HepG2 (cell line): Measurements from ENCODE around the gene CMIP. TPM values are rescaled to one million over a fixed set of nuclear protein-coding genes. Genes with fewer than 3 reads are reported as not detected.

Source experiments
- EHMT2 ChIP-seq: fragments of 200-600 bp; sonication (generic); IDR thresholded peaks from 2 replicates; pipeline ENCODE4 v1.7.0; 2017; ENCODE audit warnings: antibody characterized with exemption, low read depth, low read length, borderline replicate concordance
- EP300 ChIP-seq, 3 experiments: sonication (generic) in 1 of 3; formaldehyde crosslinking in 1 of 3; IDR thresholded peaks; 2 replicates each; pipeline versions ENCODE4 v1.5.1 to v1.6.1; 2011 to 2020; ENCODE audit warnings: low read depth in 2 of 3, low read length in 2 of 3, borderline replicate concordance in 1 of 3, improper control_type of control experiment in 1 of 3, mild to moderate bottlenecking in 1 of 3, missing genetic modification reagents in 1 of 3, moderate library complexity in 1 of 3
- HNRNPL ChIP-seq: fragments of 200-400 bp; formaldehyde crosslinking; IDR thresholded peaks from 2 replicates; pipeline ENCODE4 v1.6.1; 2017; ENCODE audit warnings: mild to moderate bottlenecking, low read depth, low read length
- KLF15 ChIP-seq: sonication (generic); formaldehyde crosslinking; IDR thresholded peaks from 2 replicates; pipeline ENCODE4 v1.8.1; 2023; ENCODE audit warnings: borderline replicate concordance, mild to moderate bottlenecking, inconsistent platforms, missing genetic modification reagents, mixed read lengths
- REL ChIP-seq: sonication (generic); formaldehyde crosslinking; conservative IDR thresholded peaks from 2 replicates; pipeline ENCODE4 v1.8.0; 2022; ENCODE audit warnings: mild to moderate bottlenecking, missing genetic modification reagents, moderate library complexity
- ZNF274 ChIP-seq: sonication (generic); formaldehyde crosslinking; IDR thresholded peaks from 2 replicates; pipeline ENCODE4 v1.5.1; 2020; ENCODE audit warnings: mild to moderate bottlenecking, missing genetic modification reagents
- ZNF333 ChIP-seq: sonication (generic); formaldehyde crosslinking; IDR thresholded peaks from 2 replicates; pipeline ENCODE4 v1.4.0; 2020; ENCODE audit warnings: mild to moderate bottlenecking, missing genetic modification reagents, borderline replicate concordance
- ZNF350 ChIP-seq: sonication (generic); formaldehyde crosslinking; IDR thresholded peaks from 2 replicates; pipeline ENCODE4 v1.4.0; 2020; ENCODE audit warnings: mild to moderate bottlenecking, low read depth, missing genetic modification reagents, borderline replicate concordance
- ZNF382 ChIP-seq: sonication (generic); formaldehyde crosslinking; IDR thresholded peaks from 2 replicates; pipeline ENCODE4 v1.5.0; 2020; ENCODE audit warnings: missing genetic modification reagents, mild to moderate bottlenecking, borderline replicate concordance
- ZNF605 ChIP-seq: sonication (generic); formaldehyde crosslinking; IDR thresholded peaks from 2 replicates; pipeline ENCODE4 v1.8.0; 2022; ENCODE audit warnings: mild to moderate bottlenecking, missing genetic modification reagents
- polyA plus RNA-seq, 8 experiments: library from polyadenylated mRNA; depleted of rRNA in 3 of 8; stranded (reverse) in 7 of 8; unstranded in 1 of 8; fragments of >200 nt; fragmentation: Illumina TruSeq in 4 of 8; extraction: Trizol in 4 of 8; gene quantifications; 2 replicates each; pipeline versions ENCODE4 v1.2.1 to v1.2.3, GENCODE V29; 2011 to 2016; ENCODE audit warnings: low read depth in 4 of 8, missing spikeins in 1 of 8, mixed read lengths in 1 of 8; ENCODE audit not compliant: insufficient read depth in 1 of 8
- total RNA-seq, 5 experiments: library from RNA; depleted of rRNA; stranded (reverse); fragments of >200 nt; fragmentation: Illumina TruSeq; extraction: Trizol; gene quantifications; 2 replicates each; pipeline ENCODE4 v1.2.3, GENCODE V29; 2016; ENCODE audit warnings: low read depth in 1 of 5
- TF ChIP-seq, protein P1 (sequence below): sonication (generic); formaldehyde crosslinking; IDR thresholded peaks from 2 replicates; pipeline ENCODE4 v1.9.0; 2021; ENCODE audit warnings: missing genetic modification reagents, borderline replicate concordance
- TF ChIP-seq, protein P2 (sequence below): sonication (generic); formaldehyde crosslinking; IDR thresholded peaks from 2 replicates; pipeline ENCODE4 v1.8.1; 2023; ENCODE audit warnings: mild to moderate bottlenecking, missing genetic modification reagents
- TF ChIP-seq, protein P3 (sequence below): sonication (generic); formaldehyde crosslinking; IDR thresholded peaks from 2 replicates; pipeline ENCODE4 v1.8.0; 2022; ENCODE audit warnings: mild to moderate bottlenecking, missing genetic modification reagents, moderate library complexity
- TF ChIP-seq, protein P4 (sequence below): sonication (generic); formaldehyde crosslinking; IDR thresholded peaks from 2 replicates; pipeline ENCODE4 v1.4.0; 2020; ENCODE audit warnings: missing genetic modification reagents; ENCODE audit errors: not compliant biosample characterization
- TF ChIP-seq, protein P5 (sequence below): sonication (generic); formaldehyde crosslinking; IDR thresholded peaks from 2 replicates; pipeline ENCODE4 v1.4.0; 2020; ENCODE audit warnings: missing genetic modification reagents, borderline replicate concordance
- TF ChIP-seq, protein P6 (sequence below): sonication (generic); formaldehyde crosslinking; IDR thresholded peaks from 2 replicates; pipeline ENCODE4 v1.5.1; 2020; ENCODE audit warnings: mild to moderate bottlenecking, missing genetic modification reagents, borderline replicate concordance

CMIP gene
- total and polyA plus RNA-seq, 2 of the 13 experiments (the other 11 are each of a cell fraction or from before 2014, with no cell fraction given) = 10.9 to 18.1 TPM

DNA sequence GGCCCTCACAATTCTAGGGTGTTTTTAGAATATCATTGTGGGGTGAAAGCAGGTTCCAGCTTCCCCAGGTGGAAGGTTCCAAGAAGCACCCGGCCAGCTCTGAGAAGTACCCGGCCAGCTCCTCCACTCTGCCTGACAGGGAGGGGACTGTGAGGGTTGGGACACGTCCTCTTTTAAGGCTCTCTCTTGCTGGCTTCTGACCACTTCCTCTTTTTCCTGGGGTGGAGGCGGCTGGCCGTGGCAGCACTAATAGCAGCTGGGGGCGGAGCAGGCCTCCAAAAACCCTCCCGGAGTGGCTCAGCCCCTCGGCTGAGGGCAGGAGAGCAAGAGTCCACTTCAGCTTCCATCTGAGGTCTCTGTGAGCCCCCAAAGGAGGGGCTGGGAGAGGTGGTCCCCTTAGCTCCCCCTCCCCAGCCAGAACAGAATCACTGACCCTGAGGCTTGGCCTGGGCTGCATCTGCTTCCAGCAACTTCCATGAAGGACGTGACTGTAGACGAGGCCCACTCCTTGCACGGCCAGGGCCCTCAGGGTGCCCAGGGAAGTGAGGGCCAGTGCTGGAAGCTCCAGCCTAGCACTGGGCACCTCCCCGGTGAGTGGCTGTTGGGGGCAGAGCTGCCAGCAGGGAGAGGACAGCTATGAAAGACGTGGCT lies 307.7 kb downstream of the CMIP start (continued):
- TF ChIP-seq, protein P1, sequence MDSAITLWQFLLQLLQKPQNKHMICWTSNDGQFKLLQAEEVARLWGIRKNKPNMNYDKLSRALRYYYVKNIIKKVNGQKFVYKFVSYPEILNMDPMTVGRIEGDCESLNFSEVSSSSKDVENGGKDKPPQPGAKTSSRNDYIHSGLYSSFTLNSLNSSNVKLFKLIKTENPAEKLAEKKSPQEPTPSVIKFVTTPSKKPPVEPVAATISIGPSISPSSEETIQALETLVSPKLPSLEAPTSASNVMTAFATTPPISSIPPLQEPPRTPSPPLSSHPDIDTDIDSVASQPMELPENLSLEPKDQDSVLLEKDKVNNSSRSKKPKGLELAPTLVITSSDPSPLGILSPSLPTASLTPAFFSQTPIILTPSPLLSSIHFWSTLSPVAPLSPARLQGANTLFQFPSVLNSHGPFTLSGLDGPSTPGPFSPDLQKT (CRISPR knock-in tag) = no peak
- TF ChIP-seq EP300 (IDR thresholded peaks at IDR 0.05; ENCODE audit: low read depth in 2 of 2, low read length in 2 of 2) = no peak
- no peak for TF ChIP-seq EP300 (CRISPR knock-in tag; IDR thresholded peaks at IDR 0.05; ENCODE audit: borderline replicate concordance)
- TF ChIP-seq EHMT2 = no peak
- TF ChIP-seq HNRNPL = 0 out of 2 replicates have a peak, but pooled peaks have one; percentile 57
- no peak for TF ChIP-seq ZNF350 (CRISPR knock-in tag)
- TF ChIP-seq, protein P2, sequence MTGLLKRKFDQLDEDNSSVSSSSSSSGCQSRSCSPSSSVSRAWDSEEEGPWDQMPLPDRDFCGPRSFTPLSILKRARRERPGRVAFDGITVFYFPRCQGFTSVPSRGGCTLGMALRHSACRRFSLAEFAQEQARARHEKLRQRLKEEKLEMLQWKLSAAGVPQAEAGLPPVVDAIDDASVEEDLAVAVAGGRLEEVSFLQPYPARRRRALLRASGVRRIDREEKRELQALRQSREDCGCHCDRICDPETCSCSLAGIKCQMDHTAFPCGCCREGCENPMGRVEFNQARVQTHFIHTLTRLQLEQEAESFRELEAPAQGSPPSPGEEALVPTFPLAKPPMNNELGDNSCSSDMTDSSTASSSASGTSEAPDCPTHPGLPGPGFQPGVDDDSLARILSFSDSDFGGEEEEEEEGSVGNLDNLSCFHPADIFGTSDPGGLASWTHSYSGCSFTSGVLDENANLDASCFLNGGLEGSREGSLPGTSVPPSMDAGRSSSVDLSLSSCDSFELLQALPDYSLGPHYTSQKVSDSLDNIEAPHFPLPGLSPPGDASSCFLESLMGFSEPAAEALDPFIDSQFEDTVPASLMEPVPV (CRISPR knock-in tag) = no peak
- TF ChIP-seq, protein P3, sequence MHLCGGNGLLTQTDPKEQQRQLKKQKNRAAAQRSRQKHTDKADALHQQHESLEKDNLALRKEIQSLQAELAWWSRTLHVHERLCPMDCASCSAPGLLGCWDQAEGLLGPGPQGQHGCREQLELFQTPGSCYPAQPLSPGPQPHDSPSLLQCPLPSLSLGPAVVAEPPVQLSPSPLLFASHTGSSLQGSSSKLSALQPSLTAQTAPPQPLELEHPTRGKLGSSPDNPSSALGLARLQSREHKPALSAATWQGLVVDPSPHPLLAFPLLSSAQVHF = no peak
- TF ChIP-seq ZNF333 (CRISPR knock-in tag) = 0 out of 2 replicates have a peak, but pooled peaks have one; percentile 16
- TF ChIP-seq KLF15 (CRISPR knock-in tag) = no peak
- TF ChIP-seq ZNF274 (CRISPR knock-in tag) = no peak
- TF ChIP-seq REL (CRISPR knock-in tag) = no peak
- TF ChIP-seq, protein P4, sequence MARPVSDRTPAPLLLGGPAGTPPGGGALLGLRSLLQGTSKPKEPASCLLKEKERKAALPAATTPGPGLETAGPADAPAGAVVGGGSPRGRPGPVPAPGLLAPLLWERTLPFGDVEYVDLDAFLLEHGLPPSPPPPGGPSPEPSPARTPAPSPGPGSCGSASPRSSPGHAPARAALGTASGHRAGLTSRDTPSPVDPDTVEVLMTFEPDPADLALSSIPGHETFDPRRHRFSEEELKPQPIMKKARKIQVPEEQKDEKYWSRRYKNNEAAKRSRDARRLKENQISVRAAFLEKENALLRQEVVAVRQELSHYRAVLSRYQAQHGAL (CRISPR knock-in tag) = no peak
- TF ChIP-seq, protein P5, sequence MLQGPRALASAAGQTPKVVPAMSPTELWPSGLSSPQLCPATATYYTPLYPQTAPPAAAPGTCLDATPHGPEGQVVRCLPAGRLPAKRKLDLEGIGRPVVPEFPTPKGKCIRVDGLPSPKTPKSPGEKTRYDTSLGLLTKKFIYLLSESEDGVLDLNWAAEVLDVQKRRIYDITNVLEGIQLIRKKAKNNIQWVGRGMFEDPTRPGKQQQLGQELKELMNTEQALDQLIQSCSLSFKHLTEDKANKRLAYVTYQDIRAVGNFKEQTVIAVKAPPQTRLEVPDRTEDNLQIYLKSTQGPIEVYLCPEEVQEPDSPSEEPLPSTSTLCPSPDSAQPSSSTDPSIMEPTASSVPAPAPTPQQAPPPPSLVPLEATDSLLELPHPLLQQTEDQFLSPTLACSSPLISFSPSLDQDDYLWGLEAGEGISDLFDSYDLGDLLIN (CRISPR knock-in tag) = no peak
- TF ChIP-seq ZNF382 (CRISPR knock-in tag) = no peak
- no peak for TF ChIP-seq ZNF605 (CRISPR knock-in tag)
- TF ChIP-seq, protein P6, sequence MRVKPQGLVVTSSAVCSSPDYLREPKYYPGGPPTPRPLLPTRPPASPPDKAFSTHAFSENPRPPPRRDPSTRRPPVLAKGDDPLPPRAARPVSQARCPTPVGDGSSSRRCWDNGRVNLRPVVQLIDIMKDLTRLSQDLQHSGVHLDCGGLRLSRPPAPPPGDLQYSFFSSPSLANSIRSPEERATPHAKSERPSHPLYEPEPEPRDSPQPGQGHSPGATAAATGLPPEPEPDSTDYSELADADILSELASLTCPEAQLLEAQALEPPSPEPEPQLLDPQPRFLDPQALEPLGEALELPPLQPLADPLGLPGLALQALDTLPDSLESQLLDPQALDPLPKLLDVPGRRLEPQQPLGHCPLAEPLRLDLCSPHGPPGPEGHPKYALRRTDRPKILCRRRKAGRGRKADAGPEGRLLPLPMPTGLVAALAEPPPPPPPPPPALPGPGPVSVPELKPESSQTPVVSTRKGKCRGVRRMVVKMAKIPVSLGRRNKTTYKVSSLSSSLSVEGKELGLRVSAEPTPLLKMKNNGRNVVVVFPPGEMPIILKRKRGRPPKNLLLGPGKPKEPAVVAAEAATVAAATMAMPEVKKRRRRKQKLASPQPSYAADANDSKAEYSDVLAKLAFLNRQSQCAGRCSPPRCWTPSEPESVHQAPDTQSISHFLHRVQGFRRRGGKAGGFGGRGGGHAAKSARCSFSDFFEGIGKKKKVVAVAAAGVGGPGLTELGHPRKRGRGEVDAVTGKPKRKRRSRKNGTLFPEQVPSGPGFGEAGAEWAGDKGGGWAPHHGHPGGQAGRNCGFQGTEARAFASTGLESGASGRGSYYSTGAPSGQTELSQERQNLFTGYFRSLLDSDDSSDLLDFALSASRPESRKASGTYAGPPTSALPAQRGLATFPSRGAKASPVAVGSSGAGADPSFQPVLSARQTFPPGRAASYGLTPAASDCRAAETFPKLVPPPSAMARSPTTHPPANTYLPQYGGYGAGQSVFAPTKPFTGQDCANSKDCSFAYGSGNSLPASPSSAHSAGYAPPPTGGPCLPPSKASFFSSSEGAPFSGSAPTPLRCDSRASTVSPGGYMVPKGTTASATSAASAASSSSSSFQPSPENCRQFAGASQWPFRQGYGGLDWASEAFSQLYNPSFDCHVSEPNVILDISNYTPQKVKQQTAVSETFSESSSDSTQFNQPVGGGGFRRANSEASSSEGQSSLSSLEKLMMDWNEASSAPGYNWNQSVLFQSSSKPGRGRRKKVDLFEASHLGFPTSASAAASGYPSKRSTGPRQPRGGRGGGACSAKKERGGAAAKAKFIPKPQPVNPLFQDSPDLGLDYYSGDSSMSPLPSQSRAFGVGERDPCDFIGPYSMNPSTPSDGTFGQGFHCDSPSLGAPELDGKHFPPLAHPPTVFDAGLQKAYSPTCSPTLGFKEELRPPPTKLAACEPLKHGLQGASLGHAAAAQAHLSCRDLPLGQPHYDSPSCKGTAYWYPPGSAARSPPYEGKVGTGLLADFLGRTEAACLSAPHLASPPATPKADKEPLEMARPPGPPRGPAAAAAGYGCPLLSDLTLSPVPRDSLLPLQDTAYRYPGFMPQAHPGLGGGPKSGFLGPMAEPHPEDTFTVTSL (CRISPR knock-in tag) = no peak
